ENCODE data around the gene METTL16. TPM values are rescaled to one million over a fixed set of nuclear protein-coding genes. Genes with fewer than 3 reads are reported as not detected.
"Not testable (repeated sequence)": the region's sequence is repeated elsewhere in the genome, so short reads cannot be mapped to it uniquely, and the experiment has no call there.

METTL16 gene
- total RNA-seq, 1 donor from 2014 or later: 25.3 TPM

DNA sequence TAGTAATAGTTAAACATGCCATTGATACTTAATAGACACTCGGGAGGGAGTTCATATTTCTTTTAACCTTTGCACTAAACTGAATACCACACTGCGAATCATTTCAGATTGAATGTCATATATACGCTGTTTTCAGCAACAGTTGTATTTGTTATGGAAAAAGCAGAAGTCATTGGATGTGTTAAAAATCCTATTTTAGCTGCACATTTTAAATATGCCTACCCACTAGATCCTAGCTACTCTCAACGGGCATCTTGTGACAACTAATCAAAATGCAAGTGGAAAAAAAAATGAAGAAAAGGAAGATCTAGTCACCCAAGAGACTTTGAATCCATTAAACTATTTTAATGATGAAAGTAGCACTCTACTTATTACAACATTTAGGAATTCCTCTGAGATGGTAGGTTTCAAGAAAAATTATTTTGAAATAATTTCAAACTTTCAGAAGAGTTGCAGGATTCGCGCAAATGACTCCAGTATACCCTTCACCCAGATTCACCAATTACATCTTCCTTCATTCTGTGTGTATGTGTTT, 59.4 kb downstream of the METTL16 start:
- no peak for DNase-seq (ENCODE audit: low spot score)

GRCh38 chr17:2450016-2450650, 61.6 kb downstream of the METTL16 start:
- DNase-seq (ENCODE audit: low spot score): no peak

- no peak for DNase-seq (ENCODE audit: low spot score)
Measured at GRCh38 chr17:2449486-2449885, 62.2 kb downstream of the METTL16 start.

DNA sequence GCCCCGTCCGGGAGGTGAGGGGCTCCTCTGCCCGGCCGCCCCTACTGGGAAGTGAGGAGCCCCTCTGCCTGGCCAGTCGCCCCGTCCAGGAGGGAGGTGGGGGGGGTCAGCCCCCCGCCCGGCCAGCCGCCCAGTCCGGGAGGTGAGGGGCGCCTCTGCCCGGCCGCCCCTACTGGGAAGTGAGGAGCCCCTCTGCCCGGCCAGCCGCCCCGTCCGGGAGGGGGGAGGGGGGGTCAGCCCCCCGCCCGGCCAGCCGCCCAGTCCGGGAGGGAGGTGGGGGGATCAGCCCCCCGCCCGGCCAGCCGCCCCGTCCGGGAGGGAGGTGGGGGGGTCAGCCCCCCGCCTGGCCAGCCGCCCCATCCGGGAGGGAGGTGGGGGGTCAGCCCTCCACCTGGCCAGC, 64.2 kb downstream of the METTL16 start:
- DNase-seq (ENCODE audit: low spot score): not testable (repeated sequence)

GRCh38 chr17:2445638-2446037, 66.0 kb downstream of the METTL16 start:
- no peak for DNase-seq (ENCODE audit: low spot score)

DNA sequence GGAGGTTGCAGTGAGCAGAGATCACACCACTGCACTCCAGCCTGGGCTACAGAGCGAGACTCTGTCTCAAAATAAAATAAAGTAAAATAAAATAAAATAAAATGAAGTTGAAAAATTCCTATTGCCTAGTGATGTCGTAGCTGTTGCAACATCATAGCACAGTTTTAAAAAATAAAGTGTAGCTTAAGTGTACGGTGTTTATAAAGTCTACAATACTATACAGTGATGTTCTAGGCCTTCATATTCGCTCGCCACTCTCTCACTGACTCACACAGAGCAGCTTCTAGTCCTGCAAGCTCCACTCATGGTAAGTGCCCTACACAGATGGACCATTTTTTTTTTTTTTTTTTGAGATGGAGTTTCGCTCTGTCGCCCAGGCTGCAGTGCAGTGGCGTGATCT, 67.3 kb downstream of the METTL16 start:
- no peak for DNase-seq (ENCODE audit: low spot score)

DNA sequence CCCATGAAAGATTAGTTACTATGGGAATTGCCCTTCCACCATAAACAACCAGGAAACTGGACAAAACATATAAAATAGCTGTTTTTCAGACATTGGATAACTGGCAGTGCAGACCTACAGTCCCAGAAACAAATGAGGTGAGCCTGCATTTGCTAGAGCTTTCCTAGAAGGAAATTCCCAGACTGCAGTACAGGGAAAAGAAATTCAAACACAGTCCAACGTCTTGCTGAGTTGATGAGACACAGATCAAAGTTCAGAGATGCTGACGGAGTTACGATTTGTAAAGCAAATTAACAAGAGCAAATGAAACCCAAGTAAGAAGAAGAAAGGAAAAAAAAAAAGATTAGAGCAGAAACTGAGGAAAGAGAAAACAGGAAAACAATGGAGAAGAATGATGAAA, 69.5 kb downstream of the METTL16 start:
- no peak for DNase-seq (ENCODE audit: low spot score)

DNA sequence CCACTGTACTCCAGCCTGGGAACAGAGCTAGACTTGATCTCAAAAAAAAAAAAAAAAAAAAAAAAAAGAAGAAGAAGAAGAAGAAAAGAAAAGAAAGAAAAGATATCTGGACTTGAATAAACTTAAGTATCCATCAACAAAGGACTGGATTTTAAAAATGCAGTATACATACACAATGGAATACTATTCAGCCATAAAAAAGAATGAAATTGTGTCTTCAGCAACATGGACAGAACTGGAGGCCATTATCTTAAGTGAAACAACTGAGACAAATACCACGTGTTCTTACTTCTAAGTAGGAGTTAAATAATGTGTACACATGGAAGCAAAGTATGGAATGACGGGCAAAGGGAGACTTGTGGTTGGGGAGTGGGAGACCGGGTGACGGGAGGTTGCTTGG, 70.8 kb downstream of the METTL16 start:
- no peak for DNase-seq (ENCODE audit: low spot score)

DNA sequence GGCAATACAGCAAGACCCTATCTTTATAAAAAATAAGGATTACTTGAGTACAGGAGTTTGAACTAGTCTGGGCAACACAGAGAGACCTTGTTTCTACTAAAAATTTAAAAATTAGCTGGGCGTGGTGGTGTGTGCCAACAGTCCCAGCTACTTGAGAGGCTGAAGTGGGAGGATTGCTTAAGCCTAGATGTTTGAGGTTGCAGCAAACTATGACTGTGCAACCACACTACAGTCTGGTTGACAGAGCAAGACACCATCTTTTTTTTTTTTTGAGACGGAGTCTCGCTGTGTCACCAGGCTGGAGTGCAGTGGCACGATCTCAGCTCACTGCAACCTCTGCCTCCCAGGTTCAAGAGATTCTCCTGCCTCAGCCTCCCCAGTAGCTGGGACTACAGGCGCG, 71.7 kb downstream of the METTL16 start:
- DNase-seq (ENCODE audit: low spot score): not testable (repeated sequence)

DNA sequence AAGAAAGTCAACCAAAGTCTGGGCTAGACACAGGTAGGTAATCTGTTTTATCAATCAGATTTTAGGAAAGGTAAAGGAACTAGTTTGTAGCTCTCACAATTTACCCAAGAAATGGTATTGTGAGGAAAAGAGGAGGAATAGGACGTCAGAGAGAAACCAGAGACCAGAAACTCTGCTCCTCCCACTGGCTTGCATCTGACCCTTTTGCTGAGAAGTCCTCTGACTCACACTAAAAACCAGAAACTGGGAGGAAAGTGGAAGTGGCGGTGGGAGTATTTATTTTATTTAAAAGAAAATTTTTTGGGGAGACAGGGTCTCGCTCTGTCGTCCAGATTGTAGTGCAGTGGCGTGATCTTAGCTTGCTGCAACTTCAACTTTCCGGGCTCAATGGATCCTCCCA, 72.9 kb downstream of the METTL16 start:
- no peak for DNase-seq (ENCODE audit: low spot score)

- no peak for DNase-seq (ENCODE audit: low spot score)
Measured at GRCh38 chr17:2436316-2436905, 75.3 kb downstream of the METTL16 start.

- no peak for DNase-seq (ENCODE audit: low spot score)
Measured at GRCh38 chr17:2435862-2436261, 75.8 kb downstream of the METTL16 start.

- no peak for DNase-seq (ENCODE audit: low spot score)
Measured at GRCh38 chr17:2435181-2435741, 76.4 kb downstream of the METTL16 start.

- no peak for DNase-seq (ENCODE audit: low spot score)
Measured at GRCh38 chr17:2433696-2434095, 78.0 kb downstream of the METTL16 start.

- no peak for DNase-seq (ENCODE audit: low spot score)
Measured at GRCh38 chr17:2427910-2428309, 83.8 kb downstream of the METTL16 start.

DNA sequence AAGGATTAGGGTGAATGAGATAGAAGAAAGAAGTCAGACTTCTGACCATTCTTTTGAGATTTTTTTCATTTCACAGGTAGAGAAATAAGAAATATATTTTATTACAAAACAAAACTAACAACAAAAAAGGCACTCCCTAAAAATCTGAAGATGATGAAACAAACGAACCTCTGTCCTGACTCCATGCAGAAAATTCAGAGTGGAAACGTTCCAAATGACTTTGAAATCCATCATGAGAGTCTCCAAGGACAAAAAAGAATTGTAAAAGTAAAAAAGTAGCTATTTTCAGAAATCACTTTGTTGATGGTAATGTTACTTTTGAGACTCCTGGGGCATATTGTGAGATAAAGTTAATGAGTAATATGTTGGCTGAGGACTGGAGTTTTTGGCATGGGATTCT, 84.5 kb downstream of the METTL16 start:
- DNase-seq (ENCODE audit: low spot score): no peak

- DNase-seq (ENCODE audit: low spot score): no peak
Measured at GRCh38 chr17:2423271-2423670, 88.4 kb downstream of the METTL16 start.

DNA sequence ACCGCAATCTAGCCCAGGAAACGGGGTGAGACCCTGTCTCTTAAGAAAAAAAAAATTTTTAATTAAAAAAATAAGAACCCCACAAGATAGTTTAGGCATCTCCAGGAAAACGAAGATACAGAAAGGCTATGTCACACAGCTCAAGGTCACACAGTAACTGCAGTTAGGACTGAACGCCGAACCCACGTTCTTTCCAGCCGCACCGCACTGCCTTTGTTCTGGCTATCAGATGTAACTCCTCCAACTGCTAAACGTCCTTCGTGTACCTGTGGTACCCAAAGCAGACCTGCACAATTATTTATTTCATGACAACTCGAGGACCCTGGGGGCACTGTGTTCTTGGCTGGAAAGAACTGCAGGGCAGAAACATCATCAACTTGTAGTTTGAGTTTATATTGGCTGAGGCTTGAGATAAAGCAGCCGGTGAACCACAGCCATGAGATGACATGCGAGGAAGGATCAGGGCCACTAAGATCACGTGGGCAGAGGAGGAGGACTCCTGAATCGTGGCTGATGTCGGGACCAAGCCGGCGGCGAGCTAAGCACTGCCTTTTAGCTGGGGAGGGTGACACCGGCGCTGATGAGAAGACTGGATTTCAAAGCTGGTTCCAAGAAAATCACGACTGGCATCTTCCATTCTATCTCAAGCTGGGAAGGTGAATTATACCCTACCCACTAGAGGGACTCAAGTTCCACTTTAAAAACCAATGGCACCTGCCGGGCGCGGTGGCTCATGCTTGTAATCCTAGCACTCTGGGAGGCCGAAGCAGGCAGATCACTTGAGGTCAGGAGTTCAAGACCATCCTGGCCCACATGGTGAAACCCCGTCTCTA, 90.2 kb downstream of the METTL16 start:
- DNase-seq (ENCODE audit: low spot score): no peak

DNA sequence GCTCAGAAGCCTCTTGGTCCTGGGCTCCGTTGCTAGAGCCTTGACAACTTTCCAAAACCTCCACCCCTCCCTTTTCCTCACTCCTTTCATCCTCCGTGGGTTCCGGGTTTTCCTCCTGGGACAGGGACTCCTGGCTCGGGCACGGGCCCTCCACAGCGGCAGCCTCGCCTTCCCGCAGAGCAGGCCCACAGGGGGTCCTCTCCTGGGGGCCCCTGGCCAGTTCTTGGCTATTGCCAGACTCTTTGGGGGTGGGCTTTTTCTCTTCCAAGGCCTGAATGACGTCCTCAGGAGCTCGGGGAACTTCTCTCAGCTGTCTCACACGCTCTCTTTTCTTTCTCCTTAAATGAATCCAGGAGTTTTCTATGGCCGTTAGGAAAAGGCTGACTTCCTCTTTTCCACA, 91.5 kb downstream of the METTL16 start:
- DNase-seq (ENCODE audit: low spot score): no peak

DNA sequence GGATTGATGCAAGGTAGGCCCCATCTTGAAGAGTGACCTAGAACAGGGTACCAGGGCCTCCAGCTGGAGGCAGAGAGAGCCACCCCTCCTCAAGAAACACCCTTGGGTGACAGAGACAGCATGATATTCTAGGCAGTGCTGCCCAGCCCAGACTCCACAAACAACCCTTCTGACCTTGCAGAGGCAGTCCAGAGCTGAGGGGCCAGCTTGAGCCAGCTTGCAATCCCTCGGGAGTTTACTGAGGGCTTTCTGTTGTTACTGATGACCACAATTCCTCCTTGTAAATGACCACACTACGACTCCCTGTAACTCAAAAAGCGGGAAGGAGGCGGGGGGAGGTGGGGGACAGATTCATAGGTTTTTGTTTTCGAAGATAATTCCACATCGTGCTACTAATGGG, 92.2 kb downstream of the METTL16 start:
- DNase-seq (ENCODE audit: low spot score): no peak

DNA sequence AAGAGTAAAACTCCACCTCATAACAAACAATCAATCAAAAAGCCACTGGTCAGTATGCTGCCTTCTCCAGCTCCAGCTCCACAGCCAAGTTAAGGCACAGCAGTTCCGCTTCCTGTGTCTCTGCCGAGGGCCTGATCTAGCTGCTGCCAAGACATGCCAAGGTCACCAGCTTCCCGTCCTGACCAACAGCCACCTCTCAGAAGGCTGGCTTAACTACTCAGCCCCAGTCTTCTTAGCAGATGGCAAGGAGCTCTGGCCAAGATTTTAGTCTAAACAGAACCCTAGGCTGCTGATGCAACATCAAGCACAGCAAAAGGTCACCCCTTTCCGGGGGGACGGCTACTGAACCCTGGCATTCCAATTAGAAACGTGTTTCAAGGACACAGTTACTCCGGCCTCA, 93.1 kb downstream of the METTL16 start:
- no peak for DNase-seq (ENCODE audit: low spot score)
